ENCODE measurements around the gene NSD1.
"Not testable (repeated sequence)": the region's sequence is repeated elsewhere in the genome, so short reads cannot be mapped to it uniquely, and the experiment has no call there.

The NSD1 gene

DNA sequence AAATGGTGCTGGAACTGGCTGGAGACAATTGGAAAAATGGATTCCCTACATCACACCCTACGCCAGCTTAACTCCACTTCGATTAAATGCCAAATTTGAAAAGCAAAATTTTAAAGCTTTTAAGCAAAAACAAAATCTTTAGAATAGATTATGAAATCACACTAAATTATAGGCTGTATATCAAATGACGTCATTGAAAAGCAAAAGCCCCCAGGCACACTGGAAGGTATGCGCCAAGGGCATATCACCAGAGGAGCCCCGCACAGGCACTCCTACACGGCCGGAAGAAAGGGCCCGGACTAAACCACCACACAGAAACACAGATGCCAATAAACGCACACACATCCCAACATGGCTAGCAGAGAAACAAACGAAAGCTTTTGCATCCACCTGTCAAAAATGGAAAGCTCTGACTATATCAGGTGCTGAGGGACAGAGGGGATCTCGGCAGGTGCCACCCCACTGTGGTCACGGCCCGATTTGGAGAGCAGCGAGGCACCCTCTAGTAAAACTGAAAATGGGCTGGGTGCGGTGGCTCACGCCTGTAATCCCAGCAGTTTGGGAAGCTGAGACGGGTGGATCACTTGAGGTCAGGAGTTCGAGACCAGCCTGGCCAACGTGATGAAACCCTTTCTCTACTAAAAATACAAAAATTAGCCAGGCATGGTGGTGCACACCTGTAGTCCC, 195.1 kb downstream of the NSD1 start:
- DNase-seq (ENCODE audit: low read depth), result no peak

DNA sequence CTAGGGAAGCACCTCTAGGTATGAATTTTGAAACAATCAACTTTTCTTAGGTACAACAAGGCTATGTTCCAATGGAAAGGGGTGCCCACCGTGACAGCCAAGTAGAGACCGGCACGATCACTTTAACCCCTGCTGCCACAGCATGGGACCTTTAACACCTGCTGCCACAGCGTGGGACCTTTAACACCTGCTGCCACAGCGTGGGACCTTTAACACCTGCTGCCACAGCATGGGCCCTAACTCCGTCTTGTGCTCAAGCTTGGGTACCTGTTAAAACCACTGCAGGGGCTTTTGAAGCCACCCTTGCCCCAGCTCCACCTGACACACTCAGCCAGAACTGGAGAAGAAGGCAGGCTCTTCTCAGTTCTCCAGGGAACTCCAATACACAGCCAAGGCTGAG, 196.3 kb downstream of the NSD1 start:
- DNase-seq (ENCODE audit: low read depth), result no peak

DNA sequence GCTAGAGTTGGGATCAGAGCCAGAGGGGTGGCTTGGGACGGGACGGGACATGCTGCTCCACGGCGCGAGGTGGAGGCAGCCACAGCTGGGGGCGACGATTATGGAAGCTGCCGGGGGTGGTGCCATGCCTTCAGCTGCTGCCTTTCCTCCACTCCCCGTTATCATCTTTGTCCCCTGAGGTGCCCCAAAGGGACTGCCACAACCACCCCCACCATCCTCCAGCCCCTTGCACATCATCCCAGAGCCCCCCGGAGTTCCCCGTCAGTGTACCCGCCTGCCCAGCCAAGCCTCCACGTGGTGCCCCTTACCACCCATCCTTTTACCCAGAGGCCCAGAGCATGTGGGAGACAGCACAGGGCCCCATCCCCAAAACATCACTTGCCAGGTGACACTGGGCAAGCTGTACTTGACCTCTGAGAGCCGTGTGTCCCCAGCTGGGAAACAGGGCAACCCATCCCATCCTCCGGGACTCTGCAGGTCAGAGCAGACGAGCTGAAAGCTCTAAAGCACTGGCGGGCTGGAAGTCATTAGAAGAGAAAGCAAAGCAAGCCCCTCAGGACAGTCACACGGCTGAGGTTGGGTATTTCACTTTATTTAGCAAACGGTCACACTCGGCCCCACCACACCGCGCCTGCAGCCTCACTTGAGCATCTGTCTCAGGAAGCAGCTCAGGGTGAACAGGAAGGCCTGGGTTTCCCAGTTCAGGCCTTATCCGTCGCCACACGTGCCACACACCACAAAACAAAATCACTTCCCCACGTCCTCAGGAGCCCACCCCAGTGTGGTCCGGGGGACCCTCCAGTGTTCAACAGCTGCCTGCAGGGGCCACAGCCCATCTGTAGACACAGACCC, 197.6 kb downstream of the NSD1 start:
- no peak for DNase-seq (ENCODE audit: low read depth)

DNA sequence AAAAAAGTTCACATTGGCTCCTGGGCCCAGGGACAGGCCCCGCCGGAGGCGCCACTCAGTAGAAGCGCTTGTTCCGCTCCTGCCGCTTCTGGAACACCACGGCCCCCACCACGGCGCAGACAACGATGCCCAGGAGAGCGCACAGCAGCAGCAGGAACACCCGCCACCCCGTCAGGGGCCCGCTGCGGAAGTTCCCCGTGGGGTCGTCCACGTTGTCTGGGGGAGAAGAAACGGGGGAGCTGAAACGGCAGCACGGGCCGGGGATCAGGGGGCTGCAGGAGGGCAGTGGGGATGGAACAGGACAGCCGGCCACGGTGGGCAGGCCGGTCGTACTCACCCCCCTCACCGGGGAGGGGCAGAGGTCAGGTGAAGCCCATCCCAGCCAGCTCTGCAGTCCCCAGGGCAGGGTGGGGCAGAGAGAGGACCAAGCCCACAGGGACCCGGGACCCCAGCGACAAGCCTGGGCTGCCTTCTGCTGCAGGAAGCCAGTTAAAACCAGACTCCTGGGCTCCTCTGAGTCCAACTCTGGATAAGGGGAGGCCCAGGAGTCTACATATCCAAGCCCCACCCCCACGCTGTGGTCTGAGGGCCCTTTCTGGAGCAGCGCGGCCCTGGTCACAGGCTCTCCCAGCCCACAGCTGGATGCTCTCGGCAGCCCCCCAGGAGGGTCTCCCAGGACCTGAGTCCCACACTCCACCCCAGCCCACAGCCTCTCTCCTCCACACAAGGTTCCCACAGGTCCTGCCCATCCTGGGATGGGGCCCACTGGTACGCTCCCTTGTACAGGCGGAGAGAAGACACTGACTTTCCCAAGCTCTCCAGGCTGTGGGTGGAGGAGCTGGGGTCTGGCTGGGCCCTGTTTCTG, 198.7 kb downstream of the NSD1 start:
- no peak for DNase-seq (ENCODE audit: low read depth)

DNA sequence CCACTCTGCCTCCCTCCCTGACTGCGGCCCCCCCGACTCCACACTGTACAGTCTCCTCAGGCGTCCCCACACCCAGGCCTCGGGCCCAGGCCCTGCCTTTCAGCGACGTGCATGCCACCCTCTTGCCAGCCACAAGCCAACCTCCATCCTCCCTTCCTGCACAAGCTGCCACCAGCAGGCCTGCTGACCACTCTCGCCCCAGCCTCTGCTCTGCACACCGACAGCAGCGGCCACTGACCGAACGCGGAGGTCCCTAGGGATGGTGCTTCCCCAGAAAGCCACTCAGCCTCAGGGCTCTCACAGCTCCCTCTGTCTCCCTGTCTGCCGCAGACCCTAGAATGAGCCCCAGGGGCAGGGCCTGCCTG, 199.3 kb downstream of the NSD1 start:
- DNase-seq (ENCODE audit: low read depth), result no peak

DNA sequence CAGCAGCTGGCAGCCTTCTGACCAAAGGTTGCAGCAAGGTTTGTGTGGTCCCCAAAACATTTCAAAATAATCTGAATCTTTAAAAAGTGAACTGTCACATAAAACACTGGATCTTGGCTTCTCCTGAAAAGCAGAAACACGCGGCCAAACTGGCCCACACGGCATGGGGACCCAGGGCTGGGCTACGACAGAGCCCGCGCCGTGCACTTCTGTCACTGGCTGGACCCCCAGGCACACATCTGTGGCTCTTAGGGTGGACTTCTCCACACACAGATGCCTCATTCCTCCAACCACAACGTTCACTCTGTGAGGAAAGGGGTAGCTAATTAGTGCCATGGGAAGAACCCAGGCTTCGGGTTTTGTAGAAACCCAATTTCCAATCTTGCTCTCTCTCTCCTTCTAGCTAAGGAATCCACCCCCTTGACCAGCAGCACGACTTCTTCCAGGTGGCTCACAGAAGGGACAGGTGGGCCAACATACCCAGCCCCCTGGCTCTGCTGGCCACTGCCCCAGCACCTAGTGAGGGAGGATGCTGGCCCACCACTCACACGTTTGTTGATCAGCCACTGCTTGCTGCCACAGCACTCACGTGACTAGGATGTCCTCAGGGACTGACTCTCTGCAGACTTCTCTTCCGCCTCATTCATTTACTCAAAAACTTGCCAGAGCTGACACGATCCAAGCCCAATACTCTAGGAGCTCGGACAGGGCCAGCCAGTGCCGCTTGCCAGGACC, 200.0 kb downstream of the NSD1 start:
- no peak for DNase-seq (ENCODE audit: low read depth)

DNA sequence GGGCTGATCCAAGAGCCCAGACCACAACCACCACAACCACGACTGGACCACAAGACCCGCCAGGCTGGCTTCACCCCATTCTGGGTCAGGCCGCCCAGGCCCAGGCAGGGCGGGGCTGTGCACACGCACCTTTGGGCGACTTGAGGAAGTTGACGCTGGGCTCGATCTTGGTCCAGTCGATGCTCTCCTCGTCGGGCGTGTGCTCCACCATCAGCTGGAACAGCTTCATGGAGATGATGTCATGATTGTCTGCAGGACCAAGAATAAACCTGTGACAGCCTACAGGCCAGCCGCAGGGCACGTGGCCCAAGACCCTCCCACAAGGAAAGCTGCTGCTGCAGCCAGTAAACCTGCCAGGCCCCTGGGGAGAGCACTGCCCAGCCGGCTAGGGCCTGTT, 200.6 kb downstream of the NSD1 start:
- no peak for DNase-seq (ENCODE audit: low read depth)

DNA sequence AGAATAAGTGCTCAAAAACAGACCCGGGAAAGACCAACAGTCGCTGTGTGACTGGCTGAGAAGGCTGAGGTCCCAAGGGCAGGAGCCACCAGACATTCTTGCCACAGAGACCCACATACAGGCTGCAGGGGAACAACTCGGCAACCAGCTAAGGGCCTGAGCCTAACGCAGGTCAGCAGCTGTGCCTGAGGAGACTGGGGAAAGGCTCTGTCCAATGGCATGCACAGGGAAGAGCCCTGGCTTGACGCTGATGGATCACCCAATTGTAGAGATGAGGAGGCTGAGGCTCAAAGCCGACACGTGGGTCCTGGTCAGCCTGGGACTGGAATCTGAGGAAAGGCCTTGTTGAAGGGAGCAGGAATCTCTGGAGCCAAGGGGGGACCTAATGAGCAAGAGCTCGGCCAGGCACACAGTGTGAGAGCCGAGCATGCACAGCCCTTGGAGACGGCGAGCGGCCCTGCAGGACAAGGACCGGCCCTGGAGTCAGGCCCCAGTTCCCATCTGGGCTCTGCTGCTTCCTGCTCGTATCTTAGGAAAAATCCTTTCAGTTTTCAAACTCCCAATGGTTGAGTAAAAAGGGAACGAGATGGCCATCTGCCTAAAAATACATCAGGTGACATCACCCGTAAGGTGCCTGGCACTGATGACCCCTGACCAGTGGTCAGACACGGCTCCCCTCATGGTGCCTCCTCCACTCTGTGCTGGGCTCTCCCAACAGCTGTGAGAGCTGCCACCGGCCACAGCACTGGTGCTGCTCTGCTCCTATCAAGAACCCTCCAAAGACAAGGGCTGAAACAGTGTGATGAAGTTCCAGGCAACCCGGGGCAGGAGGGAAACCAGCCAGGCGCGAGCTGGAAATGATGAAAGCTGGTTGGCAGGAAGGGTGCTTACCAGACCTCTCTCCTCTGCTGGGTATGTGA, 201.5 kb downstream of the NSD1 start:
- DNase-seq (ENCODE audit: low read depth), result no peak

DNA sequence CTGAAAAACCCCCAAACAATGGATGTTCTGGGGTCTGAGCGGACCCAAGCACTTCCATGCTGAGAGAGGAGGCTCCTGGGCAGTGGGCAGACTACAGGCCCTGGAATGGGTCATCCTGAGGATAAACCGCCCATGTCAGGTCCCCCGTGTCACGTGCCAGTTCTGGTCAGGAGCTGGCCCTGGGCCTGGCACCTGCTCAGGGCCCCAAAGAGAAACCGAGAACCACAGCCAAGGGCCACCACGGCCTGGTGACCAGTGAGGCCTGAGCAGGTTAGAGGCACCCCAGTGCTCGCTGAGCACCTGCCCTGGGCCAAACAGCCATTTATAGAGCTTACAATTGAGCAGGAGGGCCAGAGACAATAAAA, 202.1 kb downstream of the NSD1 start:
- no peak for DNase-seq (ENCODE audit: low read depth)

DNA sequence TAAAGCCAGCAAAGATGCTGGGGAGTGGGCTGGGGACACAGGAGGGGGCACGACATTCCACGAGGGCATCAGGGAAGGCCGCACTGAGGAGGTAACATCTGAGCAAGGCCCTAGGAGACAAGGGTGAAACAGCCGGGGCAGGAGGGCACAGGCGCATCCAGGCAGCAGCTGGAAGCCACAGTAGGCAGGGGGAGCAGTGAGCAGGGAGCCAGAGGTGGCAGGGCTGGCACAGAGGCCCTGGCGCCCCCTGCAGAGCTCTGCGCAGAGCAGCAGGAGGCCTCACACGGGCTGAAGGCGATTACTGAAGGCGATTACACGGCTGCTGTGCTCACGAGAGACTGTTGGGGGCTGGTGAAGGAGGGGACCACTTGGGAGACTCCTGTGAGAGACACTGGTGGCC, 202.5 kb downstream of the NSD1 start:
- no peak for DNase-seq (ENCODE audit: low read depth)

DNA sequence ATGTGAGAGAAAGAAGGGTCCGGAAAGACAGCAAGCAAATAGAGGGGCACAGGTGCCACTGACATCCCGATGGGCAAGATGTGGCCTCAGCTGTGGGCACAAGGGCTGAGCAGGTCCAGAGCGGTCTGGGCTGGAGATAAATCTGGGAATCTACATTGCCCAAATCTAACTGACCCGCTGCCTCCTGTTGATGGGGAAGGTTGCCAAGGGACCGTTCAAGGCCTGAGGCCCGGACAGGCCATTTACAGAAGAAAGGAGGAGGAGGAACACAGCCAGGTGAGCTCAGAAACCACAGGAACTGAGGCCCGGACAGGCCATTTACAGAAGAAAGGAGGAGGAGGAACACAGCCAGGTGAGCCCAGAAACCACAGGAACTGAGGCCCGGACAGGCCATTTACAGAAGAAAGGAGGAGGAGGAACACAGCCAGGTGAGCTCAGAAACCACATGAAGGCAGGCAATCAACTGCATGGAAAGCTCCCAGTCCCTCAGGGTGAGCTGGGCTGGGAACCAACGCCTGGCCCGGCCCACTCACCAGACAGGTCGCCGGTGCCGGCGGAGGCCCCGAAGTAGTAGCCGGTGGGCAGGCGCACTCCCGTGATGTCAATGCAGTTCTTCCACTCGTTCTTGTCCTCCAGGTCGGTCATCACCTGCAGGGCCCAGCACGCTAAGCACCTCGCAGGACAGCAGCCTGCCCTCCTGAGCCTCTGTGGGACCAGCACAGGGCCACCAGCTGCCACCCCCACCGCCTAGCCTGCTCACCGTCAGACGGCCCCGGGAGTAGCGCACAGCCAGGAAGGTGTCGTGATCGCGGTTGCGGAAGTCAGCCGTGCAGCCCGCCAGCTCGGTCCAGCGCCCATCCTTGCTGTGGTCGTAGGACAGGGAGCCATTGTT, 203.3 kb downstream of the NSD1 start:
- no peak for DNase-seq (ENCODE audit: low read depth)

DNA sequence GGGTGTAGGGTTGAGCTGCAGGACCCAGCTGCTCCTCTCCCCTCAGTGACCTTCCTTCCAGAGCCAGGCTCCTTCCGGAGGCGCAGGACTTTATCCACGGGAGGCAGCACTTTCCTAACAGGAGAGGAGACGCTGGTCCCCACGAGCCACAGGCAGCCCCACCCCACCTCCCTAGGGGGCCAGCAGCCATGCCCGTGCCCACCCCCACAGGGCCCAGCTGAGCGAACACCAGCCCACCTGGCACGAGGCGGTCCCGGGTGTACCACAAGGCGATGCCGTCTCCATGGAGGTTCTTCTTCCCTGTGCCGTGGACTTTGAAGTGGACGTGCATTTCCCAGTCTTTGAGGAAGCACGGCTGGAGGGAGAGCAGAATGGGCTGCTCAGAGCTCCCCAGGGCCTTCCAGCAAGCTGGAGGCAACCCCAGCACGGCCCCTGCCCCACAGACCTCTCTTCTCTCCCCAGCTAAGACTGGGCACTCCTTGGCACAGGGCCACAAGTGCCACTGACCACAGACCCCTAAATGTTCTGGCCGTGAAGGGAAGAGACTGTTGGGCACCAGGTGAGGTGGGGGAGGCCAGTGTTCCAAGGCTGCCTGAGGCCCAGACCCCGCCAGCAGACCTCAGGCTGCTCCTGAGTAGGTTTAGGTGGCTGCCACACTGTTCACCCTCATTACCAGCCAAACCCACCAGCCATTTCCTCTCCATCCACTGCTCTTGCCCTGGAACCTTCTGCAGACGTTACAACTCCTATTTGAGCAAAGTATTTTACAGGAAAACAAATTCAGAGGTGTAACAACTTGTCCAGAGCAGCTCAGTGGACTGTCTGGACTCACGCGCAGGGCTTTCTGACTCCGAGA, 204.9 kb downstream of the NSD1 start:
- no peak for DNase-seq (ENCODE audit: low read depth)

DNA sequence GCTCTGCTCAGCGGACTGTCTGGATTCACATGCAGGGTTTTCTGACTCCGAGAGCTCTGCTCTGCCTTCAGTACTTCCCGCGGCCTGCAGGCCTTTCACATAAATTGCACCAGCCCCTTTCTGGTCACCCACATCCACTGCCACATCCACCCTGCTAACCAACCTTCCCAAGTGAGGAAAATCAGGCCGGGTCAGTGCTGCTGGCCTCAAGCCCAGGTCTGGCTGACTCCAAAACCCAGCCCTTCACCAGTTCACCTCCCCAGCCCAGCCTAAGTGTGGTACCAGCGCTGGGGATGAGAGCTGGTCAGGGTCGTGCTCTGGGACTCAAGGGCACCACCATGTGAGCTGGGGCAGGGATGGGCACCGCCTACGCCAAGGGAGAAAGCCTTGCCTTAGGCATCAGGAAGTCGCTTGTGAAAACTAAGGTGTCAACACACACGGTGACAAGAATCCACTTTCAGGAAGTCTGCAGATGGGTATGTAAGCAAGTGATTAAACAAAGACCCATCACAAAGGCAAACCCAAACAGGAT, 205.6 kb downstream of the NSD1 start:
- DNase-seq (ENCODE audit: low read depth), result no peak

DNA sequence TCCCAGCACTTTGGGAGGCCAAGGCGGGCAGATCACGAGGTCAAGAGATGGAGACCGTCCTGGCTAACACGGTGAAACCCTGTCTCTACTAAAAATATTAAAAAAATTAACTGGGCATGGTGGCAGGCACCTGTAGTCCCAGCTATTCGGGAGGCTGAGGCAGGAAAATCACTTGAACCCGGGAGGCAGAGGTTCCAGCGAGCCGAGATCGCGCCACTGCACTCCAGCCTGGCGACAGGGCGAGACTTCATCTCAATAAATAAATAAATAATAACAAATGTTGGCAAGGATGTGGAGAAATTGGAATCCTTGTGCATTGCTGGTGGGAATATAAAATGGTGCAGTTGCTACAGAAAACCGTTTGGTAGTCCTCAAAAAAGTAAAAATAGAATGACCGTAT, 209.4 kb downstream of the NSD1 start:
- DNase-seq (ENCODE audit: low read depth), result not testable (repeated sequence)

DNA sequence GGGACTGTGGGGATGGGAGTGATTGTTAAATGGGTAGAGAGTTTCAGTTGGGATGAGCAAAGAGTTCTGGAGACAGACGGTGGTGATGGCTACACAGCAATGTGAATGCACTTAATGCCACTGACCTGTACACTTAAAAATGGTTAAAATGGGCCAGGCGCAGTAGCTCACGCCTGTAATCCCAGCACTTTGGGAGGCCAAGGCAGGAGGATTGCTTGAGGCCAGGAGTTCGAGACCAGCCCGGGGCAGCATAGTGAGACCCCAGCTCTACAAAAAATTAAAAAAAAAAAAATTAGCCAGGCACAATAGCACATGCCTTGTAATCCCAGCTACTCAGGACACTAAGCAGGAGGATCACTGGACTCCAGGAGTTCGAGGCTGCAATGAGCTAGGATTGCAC, 210.2 kb downstream of the NSD1 start:
- DNase-seq (ENCODE audit: low read depth), result no peak

DNA sequence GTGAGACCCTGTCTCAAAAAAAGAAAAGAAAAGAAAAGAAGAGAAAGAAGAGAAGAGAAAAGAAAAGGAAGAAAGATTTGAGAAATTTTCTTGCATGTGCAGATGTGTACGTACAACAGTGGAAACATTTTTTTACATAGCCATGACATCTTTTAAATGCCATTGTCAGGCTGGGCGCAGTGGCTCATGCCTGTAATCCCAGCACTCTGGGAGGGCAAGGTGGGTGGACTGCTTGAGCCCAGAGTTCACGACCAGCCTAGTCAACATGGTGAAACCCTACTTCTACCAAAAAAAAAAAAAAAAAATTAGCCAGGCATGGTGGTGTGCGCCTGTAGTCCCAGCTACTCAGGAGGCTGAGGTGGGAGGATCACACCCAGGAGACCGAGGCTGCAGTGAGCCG, 211.3 kb downstream of the NSD1 start:
- no peak for DNase-seq (ENCODE audit: low read depth)

DNA sequence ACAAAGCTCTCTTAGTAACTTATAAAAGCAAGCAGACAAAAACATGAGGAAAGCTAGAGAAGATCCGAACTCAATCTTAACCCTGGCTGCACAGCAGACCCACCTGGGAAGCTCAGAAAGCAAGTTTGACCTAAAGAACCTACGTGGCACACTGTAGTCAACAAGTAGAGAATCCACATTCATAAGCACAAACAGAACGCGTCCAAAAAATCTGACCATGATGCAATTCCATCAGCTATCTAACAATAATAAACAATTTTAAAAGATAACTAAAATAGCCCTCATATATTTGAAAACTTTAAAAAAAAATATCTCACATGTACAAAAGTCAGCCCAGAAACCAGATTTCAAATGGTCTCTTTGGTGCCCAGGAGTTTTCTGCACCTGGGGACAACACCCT, 213.2 kb downstream of the NSD1 start:
- DNase-seq (ENCODE audit: low read depth), result no peak

DNA sequence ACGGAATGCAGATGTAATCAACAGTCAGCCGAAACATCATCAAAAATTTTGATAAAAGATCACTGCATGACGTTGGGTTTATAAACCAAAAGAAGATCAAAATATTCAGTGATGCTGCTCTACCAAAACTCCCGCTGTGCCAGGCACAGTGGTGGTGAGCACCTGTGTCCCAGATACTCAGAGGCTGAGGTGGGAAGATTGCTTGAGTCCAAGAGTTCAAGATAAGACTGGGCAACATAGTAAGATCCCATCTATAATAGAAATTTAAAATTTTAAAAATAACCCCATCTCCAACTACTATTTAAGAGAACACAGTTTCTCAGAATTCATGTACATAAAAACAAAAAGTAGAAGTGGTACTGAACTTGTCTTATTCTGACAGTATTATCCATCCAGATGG, 214.1 kb downstream of the NSD1 start:
- no peak for DNase-seq (ENCODE audit: low read depth)

DNA sequence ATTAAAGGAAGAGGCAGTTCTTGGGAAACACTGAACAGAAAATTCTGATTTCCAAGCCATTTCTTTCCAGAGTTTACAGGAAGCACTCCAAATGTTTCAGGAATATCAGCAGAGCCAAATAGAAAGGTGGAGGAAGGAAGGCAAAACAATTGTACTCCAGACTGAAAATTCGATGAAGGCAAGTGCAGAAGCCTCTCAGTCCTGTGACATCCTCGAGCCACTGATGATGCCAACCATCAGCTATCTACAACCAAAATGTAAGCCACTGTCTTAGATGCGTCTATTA, 215.7 kb downstream of the NSD1 start:
- no peak for DNase-seq (ENCODE audit: low read depth)

Measured in stromal cell of bone marrow (primary cell).